Activated T-cell treated with anti-CD3 and anti-CD28 coated beads, Interleukin-2, amount 50 U/mL, for 72 hours (primary cell): ENCODE results near the gene GAD1. TPM values are rescaled to one million over a fixed set of nuclear protein-coding genes. Genes with fewer than 3 reads are reported as not detected.

Experiments used
- ATAC-seq, 2 donors: fragments of 150-1000 bp; cut with Tn5 transposase; replicated peaks in 1 of 2; 2 replicates each; pipeline ENCODE4 v1.10.0; 2021; ENCODE audit warnings: moderate library complexity in 2 of 2, mild to moderate bottlenecking in 1 of 2
- DNase-seq, 2 donors: peaks; one replicate each; pipeline ENCODE4 v3.0.0; 2021 to 2022; ENCODE audit warnings: mixed read lengths in 1 of 2
- H3K27ac Mint-ChIP-seq: one replicate; pipeline ENCODE4 v1.8.0; 2022; ENCODE audit warnings: mild to moderate bottlenecking, moderate library complexity, mixed read lengths
- H3K27me3 Mint-ChIP-seq: one replicate; pipeline ENCODE4 v1.8.0; 2022; ENCODE audit warnings: low read depth, mixed read lengths
- H3K36me3 Mint-ChIP-seq, 2 donors: one replicate each; pipeline ENCODE4 v1.8.0; 2022; ENCODE audit warnings: mixed read lengths in 2 of 2, mild to moderate bottlenecking in 1 of 2; ENCODE audit not compliant: insufficient read depth in 2 of 2
- H3K4me1 Mint-ChIP-seq: one replicate; pipeline ENCODE4 v1.8.0; 2022; ENCODE audit warnings: low read depth, mixed read lengths
- H3K4me3 Mint-ChIP-seq, 2 donors: one replicate each; pipeline ENCODE4 v1.8.0; 2022; ENCODE audit warnings: mild to moderate bottlenecking in 2 of 2, mixed read lengths in 2 of 2, moderate library complexity in 2 of 2
- H3K9me3 Mint-ChIP-seq, 2 donors: one replicate each; pipeline ENCODE4 v1.8.0; 2022; ENCODE audit warnings: mixed read lengths in 2 of 2
- total RNA-seq, 2 donors: library from RNA; stranded (reverse); gene quantifications; one replicate each; pipeline ENCODE4 v1.2.3, GENCODE V29; 2022

The GAD1 gene
- total RNA-seq, 2 donors from 2014 or later: 12.8 to 17.8 TPM

GRCh38 chr2:170896622-170897021 lies 79.9 kb downstream of the GAD1 start:
- no peak overlapping the region for H3K4me3 Mint-ChIP-seq
- no peaks in the 10 kb centered on the region for H3K27me3 Mint-ChIP-seq
- no peaks in the 10 kb centered on the region for H3K36me3 Mint-ChIP-seq
- ATAC-seq: no peak
- no peak for DNase-seq
- no peak overlapping the region for H3K27ac Mint-ChIP-seq
- H3K9me3 Mint-ChIP-seq: no peaks in the 10 kb centered on the region
- H3K4me1 Mint-ChIP-seq: no peaks in the 10 kb centered on the region

- no peaks in the 10 kb centered on the region for H3K36me3 Mint-ChIP-seq
- DNase-seq (no peak), ATAC-seq (no peak)
- no peaks in the 10 kb centered on the region for H3K9me3 Mint-ChIP-seq
- no peak overlapping the region for H3K4me3 Mint-ChIP-seq
- H3K27ac Mint-ChIP-seq: no peak overlapping the region
- no peaks in the 10 kb centered on the region for H3K27me3 Mint-ChIP-seq
- H3K4me1 Mint-ChIP-seq: no peaks in the 10 kb centered on the region
Measured at GRCh38 chr2:170897108-170897507, 80.4 kb downstream of the GAD1 start.

GRCh38 chr2:170905864-170906263 lies 89.2 kb downstream of the GAD1 start:
- Mint-ChIP-seq H3K4me1 (no peaks in the 10 kb centered on the region), H3K27me3 (no peaks in the 10 kb centered on the region), H3K27ac (no peak overlapping the region), H3K4me3 (no peak overlapping the region), H3K9me3 (peaks cover 10 to 12% of the 10 kb centered on the region in 2 donors), H3K36me3 (peaks cover 11 to 12% of the 10 kb centered on the region in 2 donors)
- ATAC-seq (no peak), DNase-seq (no peak)

Other genes with a start within 250 kb of the GAD1 start
- gene SP5, start 101.5 kb upstream of the GAD1 start, total RNA-seq: 1 to 10 TPM in 1 of 2 donors, not detected in 1; 1.4 TPM
- under 1 TPM; 0.46 to 0.58 TPM for gene ERICH2, start 46.5 kb upstream of the GAD1 start, total RNA-seq
- gene GORASP2, start 112.4 kb downstream of the GAD1 start, total RNA-seq: 10 to 100 TPM; 86.8 to 90.4 TPM